Activated CD4-positive, CD25-positive, alpha-beta regulatory T cell treated with anti-CD3 and anti-CD28 coated beads, Interleukin-2, amount 50 U/mL, for 72 hours (primary cell): Measurements from ENCODE around the gene CCDC146.
"Not testable (repeated sequence)": the region's sequence is repeated elsewhere in the genome, so short reads cannot be mapped to it uniquely, and the experiment has no call there.

Experiments used
- DNase-seq: peaks from one replicate; pipeline ENCODE4 v3.0.0; 2021

CCDC146 gene

GRCh38 chr7:77152232-77152631, 29.8 kb downstream of the CCDC146 start:
- DNase-seq = not testable (repeated sequence)

- DNase-seq = not testable (repeated sequence)
Measured at GRCh38 chr7:77154917-77155464, 32.6 kb downstream of the CCDC146 start.

GRCh38 chr7:77155601-77156377, 33.4 kb downstream of the CCDC146 start:
- not testable (repeated sequence) for DNase-seq

DNA sequence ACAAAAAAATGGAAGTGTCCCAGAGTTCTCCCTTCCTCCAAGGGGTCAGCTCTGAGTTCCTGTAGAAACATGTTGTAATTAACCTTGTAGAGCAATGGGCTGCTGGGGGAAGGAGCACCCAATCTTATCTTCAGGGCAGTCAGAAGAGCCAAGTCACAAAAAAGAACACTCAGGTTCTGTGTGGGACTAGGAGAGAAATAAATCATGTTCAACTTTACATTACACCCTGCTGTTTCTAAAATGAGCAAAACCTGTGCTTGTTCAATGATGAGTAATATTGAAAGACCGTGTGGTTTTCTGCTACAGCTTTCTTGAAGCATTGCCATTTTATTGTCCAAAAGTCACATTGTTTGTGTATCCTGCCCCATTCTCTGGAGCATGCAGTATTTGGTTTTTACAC, 34.6 kb downstream of the CCDC146 start:
- not testable (repeated sequence) for DNase-seq

GRCh38 chr7:77157446-77157845, 35.0 kb downstream of the CCDC146 start:
- no peak for DNase-seq

DNA sequence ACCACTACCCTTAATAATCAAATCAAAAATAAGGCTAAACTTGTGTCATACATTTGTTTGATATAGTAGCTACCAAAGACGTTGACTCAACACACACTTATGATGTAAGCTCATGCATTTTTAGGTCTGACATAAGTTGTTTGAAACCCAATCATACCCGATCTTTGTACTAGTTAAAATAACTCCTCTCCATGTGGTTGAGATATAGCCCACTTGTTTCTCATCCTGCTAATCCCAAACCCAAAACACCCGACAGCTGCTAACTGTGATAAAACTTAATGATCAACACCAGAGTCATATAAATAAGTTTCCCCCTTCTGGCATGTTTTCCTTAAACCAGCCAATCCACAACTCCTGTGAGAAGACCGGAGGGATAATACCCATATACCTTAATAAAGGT, 48.7 kb downstream of the CCDC146 start:
- not testable (repeated sequence) for DNase-seq

DNA sequence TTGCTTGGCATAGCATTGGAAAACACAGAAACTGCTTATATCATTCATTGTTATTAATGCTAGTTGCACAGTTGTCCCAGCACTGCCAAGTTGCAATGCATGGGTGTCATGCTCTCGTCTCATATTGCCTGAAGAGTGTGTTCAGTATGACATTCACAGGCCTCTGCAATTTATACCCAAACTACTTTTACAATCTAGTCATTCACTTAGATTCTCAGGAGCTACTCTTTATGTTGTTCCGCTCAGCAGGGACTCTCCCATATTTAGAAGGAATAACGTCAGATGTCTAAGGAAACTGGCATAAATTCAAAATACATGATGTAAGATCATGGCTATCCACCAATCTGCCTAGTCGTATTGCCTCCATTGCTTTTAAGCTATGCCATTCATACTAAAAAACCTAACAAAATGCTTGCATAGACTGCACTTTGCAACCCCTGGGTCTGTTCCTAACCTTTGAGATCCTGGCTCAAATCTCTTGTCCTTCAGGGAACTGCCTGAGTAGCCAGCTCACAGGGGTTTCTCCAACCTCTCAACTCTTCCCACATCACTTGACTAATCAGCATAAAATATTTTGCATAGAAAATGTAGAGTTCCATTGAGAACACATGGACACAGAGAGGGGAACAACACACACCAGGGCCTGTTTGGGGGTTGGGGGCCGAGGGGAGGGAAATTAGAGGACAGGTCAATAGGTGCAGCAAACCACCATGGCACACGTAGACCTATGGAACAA, 50.2 kb downstream of the CCDC146 start:
- DNase-seq = not testable (repeated sequence)

GRCh38 chr7:77174418-77174817, 52.0 kb downstream of the CCDC146 start:
- not testable (repeated sequence) for DNase-seq

- DNase-seq = not testable (repeated sequence)
Measured at GRCh38 chr7:77175274-77175800, 52.9 kb downstream of the CCDC146 start.

DNA sequence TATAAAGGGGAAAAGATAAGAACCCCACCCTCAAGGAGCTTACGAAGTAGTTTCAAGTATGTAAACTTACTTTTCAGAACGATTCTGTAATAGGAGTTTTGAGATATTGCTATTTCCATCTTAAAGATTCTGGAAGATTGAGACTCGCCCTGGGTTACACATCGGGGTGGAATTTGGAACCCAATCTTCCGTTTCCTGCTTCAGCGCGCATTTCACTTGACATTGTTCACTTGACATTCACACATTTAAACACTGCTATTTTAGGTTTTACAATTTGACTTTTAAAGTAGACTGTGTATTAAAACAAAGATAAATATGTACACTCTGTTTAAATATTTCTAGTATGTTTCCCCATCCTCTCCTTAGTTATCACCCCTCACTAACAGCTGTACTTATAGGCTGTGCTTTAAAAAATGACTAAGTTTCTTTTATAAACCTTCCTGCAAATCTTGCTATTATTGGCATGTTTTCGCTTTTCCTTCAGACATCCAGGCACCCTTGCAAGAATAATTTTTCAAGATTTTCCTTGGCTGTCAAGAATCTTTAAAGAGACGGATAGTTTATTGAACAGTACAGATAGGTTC, 55.0 kb downstream of the CCDC146 start:
- DNase-seq = not testable (repeated sequence)

GRCh38 chr7:77178024-77178423, 55.6 kb downstream of the CCDC146 start:
- not testable (repeated sequence) for DNase-seq

GRCh38 chr7:77181015-77181595, 58.7 kb downstream of the CCDC146 start:
- no peak for DNase-seq

- no peak for DNase-seq
Measured at GRCh38 chr7:77181734-77182133, 59.3 kb downstream of the CCDC146 start.

DNA sequence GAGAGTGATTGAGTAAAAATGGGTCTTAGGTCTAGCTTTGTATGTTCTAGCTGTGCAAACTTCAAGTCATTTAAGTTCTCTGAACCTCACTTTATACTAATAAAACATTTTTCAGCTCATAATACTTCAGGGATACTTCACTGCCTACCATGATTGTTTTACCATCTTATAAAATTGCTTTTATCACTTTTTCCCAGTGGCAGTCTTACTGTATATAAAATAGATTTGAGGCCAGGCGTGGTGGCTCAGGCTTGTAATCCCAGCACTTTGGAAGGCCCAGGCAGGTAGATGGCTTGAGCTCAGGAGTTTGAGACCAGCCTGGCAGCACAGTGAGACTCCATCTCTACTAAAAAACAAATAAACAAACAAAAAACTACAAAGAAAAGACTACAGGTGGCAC, 59.8 kb downstream of the CCDC146 start:
- DNase-seq = no peak

DNA sequence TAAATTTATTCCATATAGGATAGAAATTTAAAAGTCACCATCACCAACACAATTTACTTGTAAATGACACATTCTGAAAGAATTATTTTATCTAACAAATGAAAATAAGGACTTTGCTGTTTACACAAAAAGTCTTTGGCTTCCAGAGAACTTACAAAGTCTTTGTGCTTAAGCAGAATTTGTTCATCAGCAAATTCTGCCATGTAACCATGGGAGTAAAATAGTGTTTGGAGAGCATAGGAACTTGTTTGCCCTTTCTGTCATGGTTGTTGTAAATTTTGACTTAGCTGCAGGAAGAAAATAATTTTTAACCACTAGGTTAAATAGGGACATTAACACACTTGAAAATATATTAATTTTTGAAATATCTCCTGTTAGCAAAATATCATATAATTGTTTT, 62.0 kb downstream of the CCDC146 start:
- no peak for DNase-seq

GRCh38 chr7:77184990-77185389, 62.6 kb downstream of the CCDC146 start:
- no peak for DNase-seq

GRCh38 chr7:77185866-77186265, 63.5 kb downstream of the CCDC146 start:
- no peak for DNase-seq

DNA sequence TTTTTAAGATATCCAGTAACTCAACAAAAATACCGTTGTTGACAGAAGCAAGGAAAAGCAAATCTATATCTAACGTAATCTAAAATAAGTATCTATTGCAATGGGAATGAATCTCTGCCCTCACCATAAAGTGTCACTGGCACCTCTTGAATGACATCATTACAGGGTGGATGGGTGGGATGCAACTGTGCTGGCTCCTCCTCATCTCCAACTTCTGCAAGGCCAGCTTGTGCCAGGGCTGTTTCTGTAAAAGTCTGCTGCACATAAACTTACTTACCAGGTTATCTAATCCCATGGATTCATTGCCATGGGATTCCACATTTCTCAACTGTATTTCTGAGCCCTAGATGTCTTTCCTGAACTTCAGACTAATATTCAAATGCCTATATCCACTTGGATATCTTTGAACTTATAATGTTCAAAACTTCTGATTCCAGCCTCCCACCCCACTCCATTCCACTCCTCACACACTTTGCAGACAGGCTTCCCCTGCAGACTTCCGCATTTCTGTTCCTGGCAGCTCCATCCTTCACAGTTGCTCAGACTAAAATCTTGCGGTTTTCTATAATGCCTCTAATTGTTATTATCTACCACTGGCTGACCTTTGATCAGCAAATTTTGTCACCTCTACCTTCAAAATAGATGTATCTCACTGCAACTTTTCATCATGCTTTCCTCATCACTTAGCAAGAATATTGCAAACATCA, 66.5 kb downstream of the CCDC146 start:
- no peak for DNase-seq

GRCh38 chr7:77197141-77197540, 74.7 kb downstream of the CCDC146 start:
- DNase-seq = no peak

GRCh38 chr7:77199013-77199966, 76.9 kb downstream of the CCDC146 start, which contains the start of gene FGL2:
FGL2 (minus strand) TSS chr7:77199819; CDS start chr7:77199793, 26 bp downstream.
- no peak for DNase-seq

DNA sequence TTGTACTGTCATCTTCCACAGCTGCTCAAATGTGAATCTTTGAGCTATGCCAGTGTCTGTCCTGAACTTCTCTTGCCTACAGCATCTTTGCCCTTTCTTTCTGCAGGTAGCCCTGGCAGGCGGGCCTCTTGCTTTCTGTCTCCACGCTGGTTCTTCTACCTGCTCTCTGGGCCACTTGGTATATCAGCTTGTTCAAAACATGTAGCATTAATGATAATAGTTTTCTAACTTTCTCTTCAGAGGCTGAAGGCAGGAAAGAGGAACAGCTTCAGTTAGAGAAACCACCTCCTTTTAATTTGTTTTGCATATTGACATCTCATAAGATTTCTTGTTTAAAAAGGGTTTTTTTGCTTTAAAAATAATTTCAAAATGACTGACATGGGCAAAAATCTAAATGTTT, 78.1 kb downstream of the CCDC146 start:
- no peak for DNase-seq
